HepG2 (cell line): ENCODE results near the gene EIF1. TPM values are rescaled to one million over a fixed set of nuclear protein-coding genes. Genes with fewer than 3 reads are reported as not detected.

Experiments used
- ATAC-seq: fragments of 200-7000 bp; cut with Tn5 transposase; 3 replicates; pipeline ENCODE4 v1.9.1; 2020; ENCODE audit warnings: mild to moderate bottlenecking, moderate library complexity
- BruUV-seq: library from RNA; stranded (reverse); fragments of 400-500 nt; replicated peaks from 2 replicates; lab custom pipeline; 2021; lab: Mats Ljungman, UMichigan
- CTCF ChIA-PET: fragments of 300-600 bp; formaldehyde crosslinking; extraction: SDS; loops from one replicate; lab custom pipeline; 2021; ENCODE audit warnings: low total read pairs, inconsistent platforms, low intra/inter-chr PET ratio; lab: Yijun Ruan, JAX
- POLR2A ChIA-PET: fragments of 350-600 bp; sonication (Branson Sonifier 250); formaldehyde crosslinking; loops from one replicate; lab custom pipeline; 2020; ENCODE audit warnings: antibody characterized with exemption, inconsistent platforms; lab: Yijun Ruan, JAX
- DNase-seq: peaks from one replicate; pipeline ENCODE4 v3.0.0-alpha.2; 2015; ENCODE audit warnings: low spot score
- FAIRE-seq: peaks from 3 replicates; lab custom pipeline; 2011; peaks lifted over from hg19 to GRCh38; lab: Jason Lieb, UNC
- H2AFZ ChIP-seq: one replicate; pipeline ENCODE4 v1.6.1; 2011; ENCODE audit warnings: low read length, inconsistent platforms
- H3K27ac ChIP-seq: fragments of 300-600 bp; 3 replicates; pipeline ENCODE4 v1.8.0; 2011; ENCODE audit warnings: mixed run types, mild to moderate bottlenecking, mixed read lengths, low read length, inconsistent platforms; ENCODE audit not compliant: insufficient read depth; ENCODE audit errors: extremely low read length
- H3K27me3 ChIP-seq, 2 experiments: fragments of 200-600 bp in 1 of 2; 2 replicates in 1 of 2; 3 replicates in 1 of 2; pipeline versions ENCODE4 v1.6.0 to v1.8.0; 2011; ENCODE audit warnings: low read length in 2 of 2, mild to moderate bottlenecking in 2 of 2, moderate library complexity in 2 of 2, inconsistent platforms in 1 of 2; ENCODE audit not compliant: insufficient read depth in 2 of 2, control insufficient read depth in 1 of 2
- H3K36me3 ChIP-seq, 2 experiments: fragments of 200-600 bp in 1 of 2; replicated peaks in 1 of 2; 2 replicates in 1 of 2; 3 replicates in 1 of 2; pipeline versions ENCODE4 v1.5.1 to v1.8.0; 2011; ENCODE audit warnings: low read length in 2 of 2, inconsistent platforms in 1 of 2; ENCODE audit not compliant: insufficient read depth in 2 of 2, control insufficient read depth in 1 of 2
- H3K4me1 ChIP-seq: 2 replicates; pipeline ENCODE4 v1.5.1; 2012; ENCODE audit warnings: low read length, inconsistent platforms; ENCODE audit not compliant: insufficient read depth
- H3K4me2 ChIP-seq: 2 replicates; pipeline ENCODE4 v1.6.0; 2011; ENCODE audit warnings: low read depth, low read length, inconsistent platforms
- H3K4me3 ChIP-seq, 3 experiments: fragments of 200-600 bp in 1 of 3; sonication (generic), shearing (Covaris generic) in 1 of 3; replicated peaks in 1 of 3; 2 replicates each; pipeline ENCODE4 v1.5.1; 2011 to 2016; ENCODE audit warnings: low read length in 3 of 3, inconsistent platforms in 2 of 3, low read depth in 2 of 3, mild to moderate bottlenecking in 2 of 3, control low read depth in 1 of 3, mixed read lengths in 1 of 3; ENCODE audit not compliant: insufficient read depth in 1 of 3
- H3K79me2 ChIP-seq: one replicate; pipeline ENCODE4 v1.6.1; 2011; ENCODE audit warnings: low read length, inconsistent platforms; ENCODE audit not compliant: insufficient read depth
- H3K9ac ChIP-seq: 2 replicates; pipeline ENCODE4 v1.6.0; 2011; ENCODE audit warnings: mild to moderate bottlenecking, low read depth, low read length, inconsistent platforms; ENCODE audit not compliant: insufficient read depth
- H3K9me3 ChIP-seq: 2 replicates; pipeline ENCODE4 v1.5.1; 2012; ENCODE audit warnings: mild to moderate bottlenecking, low read length
- H4K20me1 ChIP-seq: 2 replicates; pipeline ENCODE4 v1.6.0; 2011; ENCODE audit warnings: inconsistent platforms, mild to moderate bottlenecking, low read length, moderate library complexity; ENCODE audit not compliant: insufficient read depth
- FOXO1 ChIP-seq: sonication (generic); formaldehyde crosslinking; IDR thresholded peaks from 2 replicates; pipeline ENCODE4 v1.4.0; 2020; ENCODE audit warnings: missing genetic modification reagents
- HNRNPK ChIP-seq: fragments of 200-400 bp; formaldehyde crosslinking; IDR thresholded peaks from 2 replicates; pipeline ENCODE4 v1.6.1; 2018; ENCODE audit warnings: low read length, low read depth, moderate library complexity, mild to moderate bottlenecking; ENCODE audit not compliant: poor library complexity, severe bottlenecking
- NKX3-1 ChIP-seq: sonication (generic); formaldehyde crosslinking; IDR thresholded peaks from 2 replicates; pipeline ENCODE4 v1.5.0; 2020; ENCODE audit warnings: missing genetic modification reagents
- RAD21 ChIP-seq: fragments of 450-650 bp; formaldehyde crosslinking; IDR thresholded peaks from 2 replicates; pipeline ENCODE4 v1.5.0; 2020; ENCODE audit warnings: mild to moderate bottlenecking
- RXRA ChIP-seq: sonication (generic); formaldehyde crosslinking; IDR thresholded peaks from 2 replicates; pipeline ENCODE4 v1.5.1; 2020; ENCODE audit warnings: missing genetic modification reagents
- SIX1 ChIP-seq: sonication (generic); formaldehyde crosslinking; IDR thresholded peaks from 2 replicates; pipeline ENCODE4 v1.4.0; 2020; ENCODE audit warnings: missing genetic modification reagents, borderline replicate concordance
- SOX5 ChIP-seq: IDR thresholded peaks from 2 replicates; pipeline ENCODE4 v1.6.1; 2016; ENCODE audit warnings: borderline replicate concordance
- TEAD3 ChIP-seq: optimal IDR thresholded peaks from 2 replicates; pipeline ENCODE3; 2016; ENCODE audit warnings: borderline replicate concordance
- THYN1 ChIP-seq: sonication (generic); formaldehyde crosslinking; IDR thresholded peaks from 2 replicates; pipeline ENCODE4 v1.8.1; 2023; ENCODE audit warnings: low read depth, mild to moderate bottlenecking, moderate library complexity, missing genetic modification reagents, borderline replicate concordance
- XBP1 ChIP-seq: sonication (generic); formaldehyde crosslinking; IDR thresholded peaks from 2 replicates; pipeline ENCODE4 v1.5.0; 2020; ENCODE audit warnings: missing genetic modification reagents
- ZBTB38 ChIP-seq: sonication (generic); formaldehyde crosslinking; IDR thresholded peaks from 2 replicates; pipeline ENCODE4 v1.5.1; 2020; ENCODE audit warnings: mild to moderate bottlenecking, missing genetic modification reagents
- ZC3H4 ChIP-seq: sonication (generic); formaldehyde crosslinking; IDR thresholded peaks from 2 replicates; pipeline ENCODE4 v1.4.0; 2020; ENCODE audit warnings: missing genetic modification reagents, borderline replicate concordance
- ZNF136 ChIP-seq: sonication (generic); formaldehyde crosslinking; IDR thresholded peaks from 2 replicates; pipeline ENCODE4 v1.8.1; 2022; ENCODE audit warnings: low read depth, mild to moderate bottlenecking, moderate library complexity, missing genetic modification reagents
- ZNF619 ChIP-seq: sonication (generic); formaldehyde crosslinking; IDR thresholded peaks from 2 replicates; pipeline ENCODE4 v1.4.0; 2020; ENCODE audit warnings: mild to moderate bottlenecking, missing genetic modification reagents
- ZNF720 ChIP-seq: sonication (generic); formaldehyde crosslinking; IDR thresholded peaks from 2 replicates; pipeline ENCODE4 v1.4.0; 2020; ENCODE audit warnings: missing genetic modification reagents
- ZNF772 ChIP-seq: sonication (generic); formaldehyde crosslinking; IDR thresholded peaks from 2 replicates; pipeline ENCODE4 v1.5.0; 2020; ENCODE audit warnings: mild to moderate bottlenecking, missing genetic modification reagents
- ZNF781 ChIP-seq: sonication (generic); formaldehyde crosslinking; IDR thresholded peaks from 2 replicates; pipeline ENCODE4 v1.5.1; 2020; ENCODE audit warnings: borderline replicate concordance, mild to moderate bottlenecking, missing genetic modification reagents; ENCODE audit errors: not compliant biosample characterization
- WGBS: methylation state at CpG from one replicate; pipeline ENCODE4 v1.1.6; 2017; ENCODE audit warnings: low lambda C conversion rate; 5-methylcytosine and 5-hydroxymethylcytosine counted together
- in situ Hi-C: cut with HindIII; loops from 2 replicates; pipeline ENCODE4 v1.10.0; 2017; ENCODE audit warnings: low pct_unique_long_range_greater_than_20kb; ENCODE audit not compliant: extremely low pct_ligation_motif_present
- intact Hi-C: fragments of 100-400 bp; cut with micrococcal nuclease; formaldehyde crosslinking; loops from one replicate; pipeline ENCODE4 v1.10.0; 2022; ENCODE audit not compliant: unreplicated experiment
- polyA plus RNA-seq, 8 experiments: library from polyadenylated mRNA; depleted of rRNA in 3 of 8; stranded (reverse) in 7 of 8; unstranded in 1 of 8; fragments of >200 nt; fragmentation: Illumina TruSeq in 4 of 8; extraction: Trizol in 4 of 8; gene quantifications; 2 replicates each; pipeline versions ENCODE4 v1.2.1 to v1.2.3, GENCODE V29; 2011 to 2016; ENCODE audit warnings: low read depth in 4 of 8, missing spikeins in 1 of 8, mixed read lengths in 1 of 8; ENCODE audit not compliant: insufficient read depth in 1 of 8
- total RNA-seq, 5 experiments: library from RNA; depleted of rRNA; stranded (reverse); fragments of >200 nt; fragmentation: Illumina TruSeq; extraction: Trizol; gene quantifications; 2 replicates each; pipeline ENCODE4 v1.2.3, GENCODE V29; 2016; ENCODE audit warnings: low read depth in 1 of 5
- TF ChIP-seq, protein P1 (sequence below): sonication (generic); formaldehyde crosslinking; IDR thresholded peaks from 2 replicates; pipeline ENCODE4 v1.4.0; 2020; ENCODE audit warnings: mild to moderate bottlenecking, missing genetic modification reagents
- TF ChIP-seq, protein P2 (sequence below): sonication (generic); formaldehyde crosslinking; IDR thresholded peaks from 2 replicates; pipeline ENCODE4 v1.5.0; 2020; ENCODE audit warnings: mild to moderate bottlenecking, missing genetic modification reagents

Gene EIF1
- total and polyA plus RNA-seq, 2 of the 13 experiments (the other 11 are each of a cell fraction or from before 2014, with no cell fraction given), result 147 to 517 TPM

DNA sequence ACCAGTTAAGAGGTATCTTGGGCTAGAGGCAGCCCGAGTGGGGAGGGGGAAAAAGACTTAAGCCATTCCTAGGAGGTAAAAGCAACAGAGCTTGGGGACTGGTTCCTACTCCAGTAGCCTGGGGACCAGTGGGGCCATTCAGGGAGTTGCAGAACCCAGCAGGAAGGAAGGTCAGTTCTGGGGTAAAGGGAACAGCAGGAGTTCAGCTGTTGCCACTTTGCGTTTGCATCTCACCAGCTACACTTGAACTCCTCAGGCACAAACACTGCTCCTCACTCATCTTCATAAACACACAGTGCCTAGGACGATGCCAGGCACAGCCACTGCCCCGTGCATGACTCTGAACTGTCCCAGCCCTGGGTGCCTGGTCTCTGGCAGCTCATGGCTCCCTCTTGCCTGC lies 41.8 kb downstream of the EIF1 start:
- FAIRE-seq, result no peak
- no peak for ATAC-seq
- no peak for TF ChIP-seq ZNF720 (CRISPR knock-in tag)
- no peak for TF ChIP-seq HNRNPK
- no peak for TF ChIP-seq THYN1 (CRISPR knock-in tag)
- TF ChIP-seq, protein P1, sequence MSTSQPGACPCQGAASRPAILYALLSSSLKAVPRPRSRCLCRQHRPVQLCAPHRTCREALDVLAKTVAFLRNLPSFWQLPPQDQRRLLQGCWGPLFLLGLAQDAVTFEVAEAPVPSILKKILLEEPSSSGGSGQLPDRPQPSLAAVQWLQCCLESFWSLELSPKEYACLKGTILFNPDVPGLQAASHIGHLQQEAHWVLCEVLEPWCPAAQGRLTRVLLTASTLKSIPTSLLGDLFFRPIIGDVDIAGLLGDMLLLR, result no peak
- TF ChIP-seq ZBTB38 (CRISPR knock-in tag), result no peak
- TF ChIP-seq ZNF781 (CRISPR knock-in tag), result no peak
- TF ChIP-seq, protein P2, sequence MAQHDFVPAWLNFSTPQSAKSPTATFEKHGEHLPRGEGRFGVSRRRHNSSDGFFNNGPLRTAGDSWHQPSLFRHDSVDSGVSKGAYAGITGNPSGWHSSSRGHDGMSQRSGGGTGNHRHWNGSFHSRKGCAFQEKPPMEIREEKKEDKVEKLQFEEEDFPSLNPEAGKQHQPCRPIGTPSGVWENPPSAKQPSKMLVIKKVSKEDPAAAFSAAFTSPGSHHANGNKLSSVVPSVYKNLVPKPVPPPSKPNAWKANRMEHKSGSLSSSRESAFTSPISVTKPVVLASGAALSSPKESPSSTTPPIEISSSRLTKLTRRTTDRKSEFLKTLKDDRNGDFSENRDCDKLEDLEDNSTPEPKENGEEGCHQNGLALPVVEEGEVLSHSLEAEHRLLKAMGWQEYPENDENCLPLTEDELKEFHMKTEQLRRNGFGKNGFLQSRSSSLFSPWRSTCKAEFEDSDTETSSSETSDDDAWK (CRISPR knock-in tag), result no peak
- TF ChIP-seq RAD21 (CRISPR knock-in tag), result no peak
- no peak for TF ChIP-seq TEAD3 (CRISPR knock-in tag)
- TF ChIP-seq XBP1 (CRISPR knock-in tag), result no peak
- no peak for TF ChIP-seq ZNF136
- no peak for TF ChIP-seq SIX1 (CRISPR knock-in tag)
- no peak for TF ChIP-seq FOXO1 (CRISPR knock-in tag)
- TF ChIP-seq ZC3H4 (CRISPR knock-in tag), result no peak
- no peak for TF ChIP-seq RXRA (CRISPR knock-in tag)
- no peak for TF ChIP-seq SOX5 (CRISPR knock-in tag)
- no peak for TF ChIP-seq ZNF772 (CRISPR knock-in tag)
- TF ChIP-seq NKX3-1 (CRISPR knock-in tag), result no peak
- no peak for TF ChIP-seq ZNF619

More for the DNA sequence above, 41.8 kb downstream of the EIF1 start:
- H3K79me2 ChIP-seq, result no peaks in the 10 kb centered on the region
- 1% methylated on average over 4 of the region's 4 CpGs for WGBS
- no peaks in the 10 kb centered on the region for H3K9me3 ChIP-seq
- in situ Hi-C loops, result no loop called here
- no TSS peak for BruUV-seq
- ChIA-PET CTCF (no interaction called here), POLR2A (interaction anchor here (0.7 to 1.6 kb wide), 2 partner anchors 41 to 56 kb away, joined by 3 to 5 read pairs; partner anchors contain the start of gene JUP)
- no peak for DNase-seq
- peaks cover 25 to 79% of the 10 kb centered on the region in 2 experiments for H3K27me3 ChIP-seq
- H3K4me2 ChIP-seq, result no peak overlapping the region
- intact Hi-C loops, result no loop called here
- H3K27ac ChIP-seq, result no peak overlapping the region
- H3K4me1 ChIP-seq, result peaks cover 5% of the 10 kb centered on the region; the same call in 1 of the 2 replicates
- no peak overlapping the region for H3K4me3 ChIP-seq
- no peaks in the 10 kb centered on the region for H3K36me3 ChIP-seq
- H4K20me1 ChIP-seq, result no peaks in the 10 kb centered on the region
- H3K9ac ChIP-seq, result no peak overlapping the region
- H2AFZ ChIP-seq, result no peak overlapping the region
